Keratinocyte (primary cell): ENCODE data around the gene ALB. TPM values are rescaled to one million over a fixed set of nuclear protein-coding genes. Genes with fewer than 3 reads are reported as not detected.

Source experiments
- DNase-seq: peaks from one replicate; pipeline ENCODE4 v3.0.0-alpha.2; 2011; ENCODE audit warnings: low read depth, missing footprints, low spot score
- FAIRE-seq: peaks from 2 replicates; lab custom pipeline; 2011; peaks lifted over from hg19 to GRCh38; lab: Jason Lieb, UNC
- H2AFZ ChIP-seq: 2 replicates; pipeline ENCODE4 v1.6.0; 2012; ENCODE audit warnings: low read length, control low read depth, inconsistent platforms; ENCODE audit not compliant: control insufficient read depth
- H3K27ac ChIP-seq: 2 replicates; pipeline ENCODE4 v1.5.1; 2011; ENCODE audit warnings: low read length; ENCODE audit not compliant: control insufficient read depth, insufficient read depth
- H3K27me3 ChIP-seq: 3 replicates; pipeline ENCODE4 v1.6.0; 2011; ENCODE audit warnings: low read length; ENCODE audit not compliant: control insufficient read depth, insufficient read depth; ENCODE audit errors: extremely low read depth
- H3K36me3 ChIP-seq, 2 experiments: 2 replicates in 1 of 2; 3 replicates in 1 of 2; pipeline ENCODE4 v1.5.1; 2011; ENCODE audit warnings: low read length in 2 of 2, mild to moderate bottlenecking in 1 of 2; ENCODE audit not compliant: control insufficient read depth in 2 of 2, insufficient read depth in 2 of 2; ENCODE audit errors: extremely low read depth in 1 of 2
- H3K4me1 ChIP-seq: 3 replicates; pipeline ENCODE4 v1.5.1; 2011; ENCODE audit warnings: low read length; ENCODE audit not compliant: control insufficient read depth, insufficient read depth; ENCODE audit errors: extremely low read depth
- H3K4me2 ChIP-seq: 3 replicates; pipeline ENCODE4 v1.6.0; 2011; ENCODE audit warnings: low read depth, low read length; ENCODE audit not compliant: control insufficient read depth, insufficient read depth; ENCODE audit errors: extremely low read depth
- H3K4me3 ChIP-seq, 3 experiments: fragments of 200-600 bp in 1 of 3; sonication (generic) in 1 of 3; 2 replicates in 2 of 3; 3 replicates in 1 of 3; pipeline ENCODE4 v1.5.1; 2011 to 2016; ENCODE audit warnings: low read length in 3 of 3, mild to moderate bottlenecking in 3 of 3, control low read depth in 2 of 3, inconsistent platforms in 1 of 3, low read depth in 1 of 3, mixed read lengths in 1 of 3, mixed run types in 1 of 3, moderate library complexity in 1 of 3; ENCODE audit not compliant: control insufficient read depth in 2 of 3, insufficient read depth in 2 of 3; ENCODE audit errors: extremely low read depth in 1 of 3
- H3K79me2 ChIP-seq: 2 replicates; pipeline ENCODE4 v1.6.0; 2012; ENCODE audit warnings: low read length; ENCODE audit not compliant: control insufficient read depth, insufficient read depth
- H3K9ac ChIP-seq: 3 replicates; pipeline ENCODE4 v1.6.0; 2011; ENCODE audit warnings: low read length; ENCODE audit not compliant: control insufficient read depth, insufficient read depth; ENCODE audit errors: extremely low read depth
- H3K9me1 ChIP-seq: 3 replicates; pipeline ENCODE4 v1.6.0; 2011; ENCODE audit warnings: low read length; ENCODE audit not compliant: control insufficient read depth, insufficient read depth; ENCODE audit errors: extremely low read depth
- H3K9me3 ChIP-seq: 2 replicates; pipeline ENCODE4 v1.5.1; 2012; ENCODE audit warnings: low read depth, low read length; ENCODE audit not compliant: control insufficient read depth
- H4K20me1 ChIP-seq: 3 replicates; pipeline ENCODE4 v1.6.0; 2011; ENCODE audit warnings: low read length; ENCODE audit not compliant: control insufficient read depth, insufficient read depth; ENCODE audit errors: extremely low read depth
- CTCF ChIP-seq, 3 experiments: IDR thresholded peaks in 1 of 3; conservative IDR thresholded peaks in 1 of 3; optimal IDR thresholded peaks in 1 of 3; 2 replicates in 2 of 3; 3 replicates in 1 of 3; pipeline versions ENCODE3 to v1.5.1; 2011; ENCODE audit warnings: low read length in 3 of 3, mild to moderate bottlenecking in 3 of 3, moderate library complexity in 2 of 3, control low read depth in 1 of 3, inconsistent platforms in 1 of 3; ENCODE audit not compliant: insufficient read depth in 2 of 3; ENCODE audit errors: extremely low read depth in 1 of 3
- EZH2 ChIP-seq: IDR thresholded peaks from one replicate; pipeline ENCODE4 v1.6.1; 2012; ENCODE audit warnings: inconsistent platforms, mild to moderate bottlenecking, low read length, moderate library complexity
- dilution Hi-C: fragments of 300-500 bp; cut with MboI; formaldehyde crosslinking; loops from one replicate; pipeline ENCODE4 v1.7.0; 2020; ENCODE audit warnings: low sequenced_read_pairs; ENCODE audit not compliant: extremely low pct_ligation_motif_present
- polyA plus RNA-seq, 5 experiments: library from polyadenylated mRNA; depleted of rRNA in 3 of 5; stranded (reverse) in 3 of 5; stranded (forward) in 1 of 5; unstranded in 1 of 5; fragments of >200 nt; gene quantifications; 1 replicate in 1 of 5; 2 replicates in 3 of 5; 3 replicates in 1 of 5; pipeline versions ENCODE4 v1.2.1 to v1.2.3, GENCODE V29; 2011 to 2012; ENCODE audit warnings: missing spikeins in 2 of 5, low read depth in 1 of 5, low replicate concordance in 1 of 5

The ALB gene
- polyA plus RNA-seq, 1 donor (not counting 4 experiments of a cell fraction or from before 2014, with no cell fraction given), result not detected

GRCh38 chr4:73435984-73436383 is 31.9 kb downstream of the ALB start, which contains the start of gene AFP:
Gene AFP, plus strand, starts transcription at chr4:73436221. Its CDS starts 42 bp downstream, at chr4:73436263.
- Histone ChIP-seq H3K4me2 (no peak within 1 kb of the TSS), H2AFZ (no peak within 1 kb of the TSS), H3K9me1 (no peaks in the 10 kb centered on the region), H3K27me3 (no peaks in the 10 kb centered on the region), H3K4me1 (no peaks in the 10 kb centered on the region), H3K36me3 (no peaks in the 10 kb centered on the region), H4K20me1 (no peaks in the 10 kb centered on the region), H3K9me3 (no peaks in the 10 kb centered on the region), H3K9ac (no peak within 1 kb of the TSS), H3K27ac (no peak within 1 kb of the TSS), H3K4me3 (no peak within 1 kb of the TSS), H3K79me2 (no peaks in the 10 kb centered on the region)
- FAIRE-seq (no peak), DNase-seq (no peak)
- dilution Hi-C loops, result no loop called here
- no peak for TF ChIP-seq EZH2
- no peak for TF ChIP-seq CTCF (optimal IDR thresholded peaks at IDR 0.05 in 1 of 3, IDR thresholded peaks at IDR 0.05 in 1 of 3, conservative IDR thresholded peaks at IDR 0.05 in 1 of 3; ENCODE audit: extremely low read depth in 1 of 3, insufficient read depth in 2 of 3, low read length in 3 of 3)

GRCh38 chr4:73436674-73437557 is 32.8 kb downstream of the ALB start:
- Histone ChIP-seq H3K4me3 (no peak overlapping the region), H3K9ac (no peak overlapping the region), H3K27me3 (no peaks in the 10 kb centered on the region), H3K79me2 (no peaks in the 10 kb centered on the region), H3K9me1 (no peaks in the 10 kb centered on the region), H2AFZ (no peak overlapping the region), H3K27ac (no peak overlapping the region), H4K20me1 (no peaks in the 10 kb centered on the region), H3K9me3 (no peaks in the 10 kb centered on the region), H3K4me2 (no peak overlapping the region), H3K4me1 (no peaks in the 10 kb centered on the region), H3K36me3 (no peaks in the 10 kb centered on the region)
- FAIRE-seq, result no peak
- TF ChIP-seq EZH2 (no peak), CTCF (optimal IDR thresholded peaks at IDR 0.05 in 1 of 3, IDR thresholded peaks at IDR 0.05 in 1 of 3, conservative IDR thresholded peaks at IDR 0.05 in 1 of 3; ENCODE audit: extremely low read depth in 1 of 3, insufficient read depth in 2 of 3, low read length in 3 of 3) (no peak)
- dilution Hi-C loops, result no loop called here
- DNase-seq, result no peak
